A673 (cell line): ENCODE measurements around the gene ROBO2. TPM values are rescaled to one million over a fixed set of nuclear protein-coding genes. Genes with fewer than 3 reads are reported as not detected.

ENCODE experiments used
- BruUV-seq: library from RNA; stranded (reverse); fragments of 400-500 nt; replicated peaks from 2 replicates; lab custom pipeline; 2021; lab: Mats Ljungman, UMichigan
- CTCF ChIA-PET: fragments of 300-600 bp; sonication (Branson Sonifier 250); formaldehyde crosslinking; loops from one replicate; lab custom pipeline; 2022; ENCODE audit warnings: antibody characterized with exemption; lab: Charles Lee
- POLR2A ChIA-PET: fragments of 300-600 bp; sonication (Branson Sonifier 250); formaldehyde crosslinking; loops from one replicate; lab custom pipeline; 2022; ENCODE audit warnings: antibody characterized with exemption; ENCODE audit not compliant: low non-redundant PET; lab: Charles Lee
- DNase-seq: peaks from one replicate; pipeline ENCODE4 v3.0.0-alpha.2; 2015; ENCODE audit warnings: low spot score
- H3K27ac ChIP-seq: fragments of 200-600 bp; sonication (generic); 2 replicates; pipeline ENCODE4 v1.5.1; 2016; ENCODE audit warnings: mixed run types, low read depth, mild to moderate bottlenecking, mixed read lengths, antibody characterized with exemption, low read length; ENCODE audit not compliant: poor library complexity, severe bottlenecking
- H3K27me3 ChIP-seq: fragments of 200-600 bp; sonication (generic); replicated peaks from 2 replicates; pipeline ENCODE4 v1.6.1; 2017; ENCODE audit warnings: mixed run types, low read depth, mild to moderate bottlenecking, mixed read lengths, antibody characterized with exemption, low read length; ENCODE audit not compliant: insufficient read depth, poor library complexity
- H3K36me3 ChIP-seq: fragments of 200-600 bp; sonication (generic); 2 replicates; pipeline ENCODE4 v1.6.1; 2016; ENCODE audit warnings: mixed run types, mild to moderate bottlenecking, mixed read lengths, antibody characterized with exemption, low read length; ENCODE audit not compliant: insufficient read depth, poor library complexity, severe bottlenecking
- H3K4me1 ChIP-seq: fragments of 200-600 bp; sonication (generic); 2 replicates; pipeline ENCODE4 v1.6.1; 2017; ENCODE audit warnings: mixed run types, mild to moderate bottlenecking, mixed read lengths, antibody characterized with exemption, low read length; ENCODE audit not compliant: insufficient read depth, poor library complexity, severe bottlenecking
- H3K4me3 ChIP-seq: fragments of 200-600 bp; sonication (generic); 2 replicates; pipeline ENCODE4 v1.5.1; 2016; ENCODE audit warnings: low read depth, mixed run types, mild to moderate bottlenecking, mixed read lengths, low read length; ENCODE audit not compliant: poor library complexity, severe bottlenecking
- H3K9me3 ChIP-seq: fragments of 200-600 bp; sonication (generic); 2 replicates; pipeline ENCODE4 v1.6.1; 2016; ENCODE audit warnings: mixed run types, low read depth, mild to moderate bottlenecking, mixed read lengths, antibody characterized with exemption, low read length; ENCODE audit not compliant: poor library complexity, severe bottlenecking
- EZH2 ChIP-seq: fragments of 200-600 bp; sonication (generic); IDR thresholded peaks from 2 replicates; pipeline ENCODE4 v1.6.1; 2017; ENCODE audit warnings: borderline replicate concordance, low read depth, mild to moderate bottlenecking, mixed read lengths, antibody characterized with exemption, low read length; ENCODE audit not compliant: poor library complexity, severe bottlenecking
- intact Hi-C: fragments of 100-400 bp; cut with micrococcal nuclease; formaldehyde crosslinking; loops from one replicate; pipeline ENCODE4 v1.10.0; 2022; ENCODE audit not compliant: unreplicated experiment
- total RNA-seq: library from RNA; stranded (reverse); gene quantifications from 2 replicates; pipeline ENCODE4 v1.2.3, GENCODE V29; 2021
- TF ChIP-seq, protein P1 (sequence below): fragments of 300-800, 200-600 bp; sonication (generic); conservative IDR thresholded peaks from 2 replicates; pipeline ENCODE4 v1.5.1; 2017; ENCODE audit warnings: low read depth, mild to moderate bottlenecking, antibody characterized with exemption, low read length, moderate library complexity, mixed read lengths

Gene ROBO2
- total RNA-seq, 1 experiment from 2014 or later, result 17.5 TPM

- Histone ChIP-seq H3K27me3 (no peaks in the 10 kb centered on the region), H3K4me1 (no peaks in the 10 kb centered on the region), H3K4me3 (no peak overlapping the region), H3K36me3 (no peaks in the 10 kb centered on the region), H3K9me3 (no peaks in the 10 kb centered on the region), H3K27ac (no peak overlapping the region)
- DNase-seq, result no peak
- TF ChIP-seq EZH2, result no peak
- TF ChIP-seq, protein P1, sequence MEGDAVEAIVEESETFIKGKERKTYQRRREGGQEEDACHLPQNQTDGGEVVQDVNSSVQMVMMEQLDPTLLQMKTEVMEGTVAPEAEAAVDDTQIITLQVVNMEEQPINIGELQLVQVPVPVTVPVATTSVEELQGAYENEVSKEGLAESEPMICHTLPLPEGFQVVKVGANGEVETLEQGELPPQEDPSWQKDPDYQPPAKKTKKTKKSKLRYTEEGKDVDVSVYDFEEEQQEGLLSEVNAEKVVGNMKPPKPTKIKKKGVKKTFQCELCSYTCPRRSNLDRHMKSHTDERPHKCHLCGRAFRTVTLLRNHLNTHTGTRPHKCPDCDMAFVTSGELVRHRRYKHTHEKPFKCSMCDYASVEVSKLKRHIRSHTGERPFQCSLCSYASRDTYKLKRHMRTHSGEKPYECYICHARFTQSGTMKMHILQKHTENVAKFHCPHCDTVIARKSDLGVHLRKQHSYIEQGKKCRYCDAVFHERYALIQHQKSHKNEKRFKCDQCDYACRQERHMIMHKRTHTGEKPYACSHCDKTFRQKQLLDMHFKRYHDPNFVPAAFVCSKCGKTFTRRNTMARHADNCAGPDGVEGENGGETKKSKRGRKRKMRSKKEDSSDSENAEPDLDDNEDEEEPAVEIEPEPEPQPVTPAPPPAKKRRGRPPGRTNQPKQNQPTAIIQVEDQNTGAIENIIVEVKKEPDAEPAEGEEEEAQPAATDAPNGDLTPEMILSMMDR, result no peak
- no TSS peak for BruUV-seq
- POLR2A ChIA-PET, result no interaction called here
- intact Hi-C loops, result no loop called here
- CTCF ChIA-PET, result no interaction called here
Measured at GRCh38 chr3:77687545-77687944, 647.6 kb downstream of the ROBO2 start.

DNA sequence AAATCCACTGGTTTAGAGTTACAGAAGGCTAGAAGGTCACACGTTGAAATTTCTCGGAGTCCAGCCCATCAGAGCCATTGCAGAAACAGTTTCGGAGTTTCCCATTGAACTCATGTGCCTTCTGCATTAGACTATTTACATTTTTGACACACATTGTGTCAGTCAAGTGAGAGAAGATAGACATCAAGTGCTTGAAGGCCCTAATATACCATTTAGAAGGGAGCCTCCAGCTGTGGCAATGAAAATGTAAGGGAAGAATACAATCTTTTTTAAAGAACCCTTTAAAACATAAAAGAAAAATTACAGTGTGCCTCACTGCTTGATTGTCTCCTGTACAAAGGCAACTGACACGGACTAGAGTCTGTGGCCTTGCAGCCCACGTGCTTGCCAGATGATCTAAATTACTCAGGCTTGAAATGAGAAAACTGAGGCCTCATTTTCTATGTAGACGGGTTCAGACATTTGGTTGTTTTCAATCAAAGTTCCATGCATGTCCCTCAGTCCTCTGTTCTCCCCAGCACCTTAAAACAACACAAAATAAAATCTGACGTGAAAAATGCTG lies 650.5 kb downstream of the ROBO2 start:
- no TSS peak for BruUV-seq
- Histone ChIP-seq H3K27me3 (no peaks in the 10 kb centered on the region), H3K9me3 (no peaks in the 10 kb centered on the region), H3K27ac (no peak overlapping the region), H3K36me3 (no peaks in the 10 kb centered on the region), H3K4me1 (no peaks in the 10 kb centered on the region), H3K4me3 (no peak overlapping the region)
- ChIA-PET CTCF (no interaction called here), POLR2A (no interaction called here)
- DNase-seq, result no peak
- TF ChIP-seq, protein P1, result no peak
- no peak for TF ChIP-seq EZH2
- intact Hi-C loops, result no loop called here

- no peak for DNase-seq
- ChIA-PET POLR2A (no interaction called here), CTCF (no interaction called here)
- no peaks in the 10 kb centered on the region for H3K4me1 ChIP-seq
- H3K27ac ChIP-seq, result no peak overlapping the region
- no peaks in the 10 kb centered on the region for H3K27me3 ChIP-seq
- H3K36me3 ChIP-seq, result no peaks in the 10 kb centered on the region
- no peaks in the 10 kb centered on the region for H3K9me3 ChIP-seq
- TF ChIP-seq EZH2, result no peak
- TF ChIP-seq, protein P1, result no peak
- BruUV-seq, result no TSS peak
- intact Hi-C loops, result no loop called here
- no peak overlapping the region for H3K4me3 ChIP-seq
Measured at GRCh38 chr3:77693147-77693546, 653.2 kb downstream of the ROBO2 start.
